ENCODE results near the gene HOATZ. TPM values are rescaled to one million over a fixed set of nuclear protein-coding genes. Genes with fewer than 3 reads are reported as not detected.
A peak's percentile ranks its signal among the peaks of the same experiment; 100 is the strongest.

The HOATZ gene
- total RNA-seq, 2 experiments from 2014 or later, result not detected

GRCh38 chr11:111525456-111525855, 10.9 kb downstream of the HOATZ start:
- Mint-ChIP-seq H3K36me3 (no peaks in the 10 kb centered on the region), H3K4me3 (no peak overlapping the region), H3K9me3 (no peaks in the 10 kb centered on the region), H3K27ac (no peak overlapping the region), H3K27me3 (peaks cover 15% of the 10 kb centered on the region), H3K4me1 (ENCODE audit: low read depth) (peaks cover 29% of the 10 kb centered on the region)
- POLR2A ChIA-PET, result no interaction called here
- no peak for DNase-seq
- intact Hi-C loops (cut with micrococcal nuclease), result loop anchor here (5.0 kb wide), 2 partner anchors 73 to 417 kb away; no protein-coding TSS in a partner anchor
- CTCF ChIA-PET, result no interaction called here

DNA sequence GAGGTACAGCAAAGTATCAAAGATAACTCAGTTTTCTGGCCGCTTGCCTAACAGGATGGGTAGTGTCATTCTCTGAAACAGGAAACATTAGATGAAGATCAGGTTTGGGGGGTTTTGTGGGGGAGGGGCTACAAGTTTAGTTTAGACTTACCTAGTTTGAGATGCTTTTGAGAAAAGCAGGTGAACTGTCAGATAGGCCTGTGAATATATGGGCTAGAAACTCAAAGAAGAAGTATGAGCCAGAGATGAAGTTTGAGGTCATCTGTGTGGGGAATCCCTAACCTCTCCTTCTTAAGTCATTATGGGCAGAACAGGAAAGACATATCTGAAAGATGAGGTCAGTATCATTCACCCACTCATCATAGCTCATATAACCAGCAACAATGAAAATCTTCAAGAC, 11.9 kb downstream of the HOATZ start:
- ChIA-PET CTCF (no interaction called here), POLR2A (no interaction called here)
- intact Hi-C loops (cut with micrococcal nuclease), result loop anchor here (1.0 to 5.0 kb wide), 4 partner anchors 14 to 416 kb away; partner anchors contain the start of gene BTG4
- H3K4me1 Mint-ChIP-seq (ENCODE audit: low read depth), result peaks cover 28% of the 10 kb centered on the region
- H3K36me3 Mint-ChIP-seq, result no peaks in the 10 kb centered on the region
- DNase-seq, result peak; percentile 43
- peaks cover 15% of the 10 kb centered on the region for H3K27me3 Mint-ChIP-seq
- no peak overlapping the region for H3K4me3 Mint-ChIP-seq
- no peaks in the 10 kb centered on the region for H3K9me3 Mint-ChIP-seq
- no peak overlapping the region for H3K27ac Mint-ChIP-seq

- Mint-ChIP-seq H3K36me3 (no peaks in the 10 kb centered on the region), H3K27me3 (peaks cover 12% of the 10 kb centered on the region), H3K4me1 (ENCODE audit: low read depth) (peaks cover 34% of the 10 kb centered on the region), H3K4me3 (no peak overlapping the region), H3K9me3 (no peaks in the 10 kb centered on the region), H3K27ac (no peak overlapping the region)
- DNase-seq, result no peak
- CTCF ChIA-PET, result no interaction called here
- intact Hi-C loops (cut with micrococcal nuclease), result loop anchor here (2.0 to 5.0 kb wide), 3 partner anchors 14 to 415 kb away; partner anchors contain the start of gene BTG4
- POLR2A ChIA-PET, result no interaction called here
Measured at GRCh38 chr11:111527279-111527678, 12.7 kb downstream of the HOATZ start.

- Mint-ChIP-seq H3K27me3 (peaks cover 11% of the 10 kb centered on the region), H3K4me1 (ENCODE audit: low read depth) (peaks cover 38% of the 10 kb centered on the region), H3K36me3 (no peaks in the 10 kb centered on the region), H3K27ac (peak overlapping the region; percentile 1), H3K9me3 (no peaks in the 10 kb centered on the region), H3K4me3 (no peak overlapping the region)
- intact Hi-C loops (cut with micrococcal nuclease), result loop anchor here (2.0 to 5.0 kb wide), 3 partner anchors 76 to 1180 kb away; no protein-coding TSS in a partner anchor
- DNase-seq, result no peak
- CTCF ChIA-PET, result interaction anchor here (0.7 to 1.1 kb wide), 2 partner anchors 15 to 140 kb away, joined by 3 read pairs; no protein-coding TSS in a partner anchor
- POLR2A ChIA-PET, result no interaction called here
Measured at GRCh38 chr11:111528557-111528956, 14.0 kb downstream of the HOATZ start.

DNA sequence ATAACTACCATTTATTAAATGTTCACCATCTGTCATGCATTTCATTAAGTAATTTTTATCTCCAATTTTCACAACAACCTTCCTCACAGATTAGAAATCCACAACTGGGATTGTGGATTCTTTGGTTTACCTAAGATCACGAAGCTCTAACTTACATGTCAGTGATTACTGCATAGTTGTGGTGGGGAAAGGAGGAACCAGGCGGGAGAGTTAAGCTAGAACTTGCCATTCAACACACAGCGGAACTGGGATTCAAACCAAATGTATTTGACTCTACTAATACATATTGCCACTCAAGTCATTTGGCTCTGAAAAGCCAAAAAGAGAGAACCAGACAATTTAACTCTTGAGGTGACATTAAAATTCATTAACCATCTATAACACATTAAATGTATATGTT, 15.5 kb downstream of the HOATZ start:
- ChIA-PET POLR2A (no interaction called here), CTCF (no interaction called here)
- H3K27ac Mint-ChIP-seq, result no peak overlapping the region
- H3K9me3 Mint-ChIP-seq, result no peaks in the 10 kb centered on the region
- DNase-seq, result no peak
- peaks cover 21% of the 10 kb centered on the region for H3K27me3 Mint-ChIP-seq
- no peak overlapping the region for H3K4me3 Mint-ChIP-seq
- H3K4me1 Mint-ChIP-seq (ENCODE audit: low read depth), result peaks cover 36% of the 10 kb centered on the region
- H3K36me3 Mint-ChIP-seq, result no peaks in the 10 kb centered on the region
- intact Hi-C loops (cut with micrococcal nuclease), result loop anchor here (2.0 to 5.0 kb wide), 2 partner anchors 72 to 1077 kb away; partner anchors contain the start of gene SIK2

DNA sequence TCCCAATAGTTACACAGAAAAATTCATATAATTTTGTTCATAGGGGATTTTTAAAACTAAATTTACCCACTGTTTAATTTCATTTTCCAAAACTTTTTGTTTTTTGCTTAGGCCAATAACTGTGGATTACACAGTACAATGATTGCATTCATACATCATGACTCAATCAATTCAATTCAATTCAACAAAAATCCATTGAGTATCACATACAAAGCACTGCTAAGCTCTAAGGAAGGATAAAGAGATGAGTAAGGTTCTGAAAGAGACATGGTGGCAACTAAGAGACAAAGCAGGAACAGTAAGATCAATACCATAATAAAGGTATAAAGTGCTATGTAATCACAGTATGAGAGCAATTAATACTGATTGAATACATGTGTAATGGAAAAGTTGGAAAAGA, 16.6 kb downstream of the HOATZ start:
- ChIA-PET POLR2A (interaction anchor here (1.5 kb wide), 1 partner anchor 11 kb away, joined by 3 read pairs; no protein-coding TSS in a partner anchor), CTCF (interaction anchor here (0.7 to 1.3 kb wide), 2 partner anchors 18 to 228 kb away, joined by 3 read pairs; no protein-coding TSS in a partner anchor)
- H3K4me3 Mint-ChIP-seq, result no peak overlapping the region
- H3K36me3 Mint-ChIP-seq, result no peaks in the 10 kb centered on the region
- DNase-seq, result no peak
- H3K4me1 Mint-ChIP-seq (ENCODE audit: low read depth), result peaks cover 31% of the 10 kb centered on the region
- intact Hi-C loops (cut with micrococcal nuclease), result loop anchor here (1.0 to 5.0 kb wide), 3 partner anchors 10 to 1078 kb away; partner anchors contain the start of gene SIK2
- H3K27me3 Mint-ChIP-seq, result peaks cover 21% of the 10 kb centered on the region
- no peak overlapping the region for H3K27ac Mint-ChIP-seq
- H3K9me3 Mint-ChIP-seq, result no peaks in the 10 kb centered on the region

GRCh38 chr11:111531687-111532364, 17.2 kb downstream of the HOATZ start:
- Mint-ChIP-seq H3K36me3 (no peaks in the 10 kb centered on the region), H3K27ac (no peak overlapping the region), H3K9me3 (no peaks in the 10 kb centered on the region), H3K4me1 (ENCODE audit: low read depth) (peaks cover 26% of the 10 kb centered on the region), H3K27me3 (peaks cover 25% of the 10 kb centered on the region), H3K4me3 (no peak overlapping the region)
- intact Hi-C loops (cut with micrococcal nuclease), result loop anchor here (1.0 to 5.0 kb wide), 3 partner anchors 11 to 1079 kb away; partner anchors contain the start of gene SIK2
- POLR2A ChIA-PET, result interaction anchor here (0.6 to 1.5 kb wide), 2 partner anchors 10 to 1183 kb away, joined by 3 read pairs; no protein-coding TSS in a partner anchor
- peak; percentile 85 for DNase-seq
- CTCF ChIA-PET, result interaction anchor here (0.7 to 1.3 kb wide), 2 partner anchors 18 to 228 kb away, joined by 3 read pairs; no protein-coding TSS in a partner anchor

- CTCF ChIA-PET, result no interaction called here
- H3K9me3 Mint-ChIP-seq, result no peaks in the 10 kb centered on the region
- POLR2A ChIA-PET, result interaction anchor here (1.2 to 1.5 kb wide), 2 partner anchors 10 to 18 kb away, joined by 3 read pairs; no protein-coding TSS in a partner anchor
- intact Hi-C loops (cut with micrococcal nuclease), result loop anchor here (5.0 kb wide), 1 partner anchor 70 kb away; the partner anchor contains the start of gene SIK2
- H3K27me3 Mint-ChIP-seq, result peaks cover 28% of the 10 kb centered on the region
- H3K36me3 Mint-ChIP-seq, result no peaks in the 10 kb centered on the region
- H3K27ac Mint-ChIP-seq, result no peak overlapping the region
- DNase-seq, result no peak
- H3K4me3 Mint-ChIP-seq, result no peak overlapping the region
- peaks cover 26% of the 10 kb centered on the region for H3K4me1 Mint-ChIP-seq (ENCODE audit: low read depth)
Measured at GRCh38 chr11:111532365-111532709, 17.8 kb downstream of the HOATZ start.

DNA sequence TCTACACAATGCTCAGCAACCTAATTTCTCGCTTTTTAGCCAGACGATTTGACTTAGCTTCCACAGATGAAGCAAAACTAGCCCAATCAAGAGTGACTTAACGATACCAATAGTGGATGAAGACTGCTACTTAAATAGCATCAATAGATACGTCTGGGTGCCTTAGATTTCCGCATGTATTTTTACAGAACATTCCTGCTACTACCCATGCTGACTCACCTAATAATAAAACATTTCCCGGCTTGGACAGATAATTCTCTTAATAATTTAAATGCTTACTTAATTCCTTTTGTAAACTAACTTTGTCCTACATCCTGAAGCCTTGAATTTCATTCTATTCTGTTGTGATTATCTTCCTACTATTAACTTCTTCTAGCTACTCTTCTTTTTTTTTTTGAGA, 20.7 kb downstream of the HOATZ start:
- Mint-ChIP-seq H3K9me3 (no peaks in the 10 kb centered on the region), H3K36me3 (no peaks in the 10 kb centered on the region), H3K27me3 (peaks cover 50% of the 10 kb centered on the region), H3K4me3 (no peak overlapping the region), H3K27ac (no peak overlapping the region), H3K4me1 (ENCODE audit: low read depth) (peaks cover 15% of the 10 kb centered on the region)
- ChIA-PET CTCF (interaction anchor here (0.7 to 1.0 kb wide), 2 partner anchors 16 to 22 kb away, joined by 3 read pairs; no protein-coding TSS in a partner anchor), POLR2A (no interaction called here)
- intact Hi-C loops (cut with micrococcal nuclease), result no loop called here
- no peak for DNase-seq

DNA sequence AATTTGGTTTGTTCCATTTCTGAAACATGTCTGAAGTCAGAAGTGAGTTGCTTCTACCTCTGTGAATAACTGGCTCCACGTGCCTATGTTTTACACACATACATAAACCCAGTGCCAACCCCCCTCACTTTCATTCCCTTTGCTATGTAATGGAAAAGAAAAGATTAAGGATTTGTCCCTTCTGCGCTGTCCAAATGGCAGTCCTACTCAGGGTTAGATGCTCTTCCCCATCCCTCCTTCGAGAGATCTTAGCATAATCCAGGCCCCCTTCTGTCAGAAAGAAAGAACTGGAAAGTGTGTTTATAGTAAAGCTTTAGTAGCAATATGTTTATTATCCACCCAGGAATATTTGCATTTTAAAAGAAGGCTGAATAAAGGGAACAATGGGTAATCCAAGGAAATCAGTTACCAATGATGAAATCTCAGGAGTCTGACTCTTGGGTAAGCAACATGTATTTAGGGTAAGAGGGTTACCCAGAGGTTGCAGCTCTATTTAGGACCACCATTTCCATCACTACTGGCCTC, 22.8 kb downstream of the HOATZ start:
- ChIA-PET POLR2A (no interaction called here), CTCF (no interaction called here)
- Mint-ChIP-seq H3K27ac (no peak overlapping the region), H3K27me3 (peaks cover 61% of the 10 kb centered on the region), H3K4me1 (ENCODE audit: low read depth) (peaks cover 9% of the 10 kb centered on the region), H3K4me3 (no peak overlapping the region), H3K36me3 (no peaks in the 10 kb centered on the region), H3K9me3 (no peaks in the 10 kb centered on the region)
- intact Hi-C loops (cut with micrococcal nuclease), result no loop called here
- DNase-seq, result no peak

DNA sequence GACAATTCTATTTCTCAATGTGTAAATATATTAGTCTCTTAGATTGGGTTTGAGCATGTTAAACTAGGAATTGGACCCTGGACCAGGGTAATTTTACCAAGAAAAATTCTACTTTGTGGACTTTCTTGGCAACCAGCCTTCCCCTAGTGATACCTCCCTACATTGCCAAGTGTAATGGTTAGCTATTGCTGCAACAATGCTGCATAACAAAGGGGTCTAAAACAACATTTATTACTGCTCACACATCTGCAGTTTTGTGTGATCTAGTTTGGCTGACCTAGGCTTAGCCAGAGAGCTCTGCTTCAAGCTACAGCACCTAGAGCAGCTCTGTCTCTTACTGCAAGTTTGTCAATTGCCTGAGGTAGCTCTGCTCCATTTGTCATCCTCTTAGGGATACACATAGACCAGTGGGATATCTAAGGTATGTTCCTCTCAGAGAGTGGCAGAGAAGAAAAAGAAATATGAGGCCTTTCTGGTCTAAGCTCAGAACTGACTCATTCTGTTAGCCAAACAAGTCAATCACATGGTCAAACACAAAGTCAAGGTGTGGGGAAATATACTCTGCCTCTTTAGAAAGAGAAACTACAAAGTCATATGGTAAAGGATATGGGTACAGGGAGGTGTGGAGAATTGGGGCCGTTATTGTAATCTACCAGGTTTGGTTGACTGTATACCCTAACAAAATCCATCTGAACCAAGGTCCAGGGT, 24.0 kb downstream of the HOATZ start:
- H3K27ac Mint-ChIP-seq, result no peak overlapping the region
- H3K9me3 Mint-ChIP-seq, result no peaks in the 10 kb centered on the region
- intact Hi-C loops (cut with micrococcal nuclease), result no loop called here
- POLR2A ChIA-PET, result no interaction called here
- no peak overlapping the region for H3K4me3 Mint-ChIP-seq
- DNase-seq, result no peak
- CTCF ChIA-PET, result interaction anchor here (1.6 kb wide), 1 partner anchor 26 kb away, joined by 3 read pairs; no protein-coding TSS in a partner anchor
- H3K36me3 Mint-ChIP-seq, result no peaks in the 10 kb centered on the region
- H3K27me3 Mint-ChIP-seq, result peaks cover 70% of the 10 kb centered on the region
- peaks cover 5% of the 10 kb centered on the region for H3K4me1 Mint-ChIP-seq (ENCODE audit: low read depth)

Data from activated CD4-positive, alpha-beta memory T cell treated with anti-CD3 and anti-CD28 coated beads for 36 hours (primary cell).